NCI-H526 treated with DMSO at 0.1 percent for 48 hours (cell line): ENCODE data around the gene GJE1.
"Not testable (repeated sequence)": the region's sequence is repeated elsewhere in the genome, so short reads cannot be mapped to it uniquely, and the experiment has no call there.

Source experiments
- DNase-seq: peaks from one replicate; lab custom pipeline; 2025; lab: John Stamatoyannopoulos, UW

The GJE1 gene

GRCh38 chr6:142132625-142133024, at the start of gene GJE1:
GJE1 (plus strand) TSS chr6:142132925; CDS start chr6:142133159, 234 bp downstream.
- DNase-seq = no peak

- no peak for DNase-seq
Measured at GRCh38 chr6:142087950-142088857, 44.5 kb upstream of the GJE1 start.

- no peak for DNase-seq
Measured at GRCh38 chr6:142088858-142089216, 43.9 kb upstream of the GJE1 start.

- DNase-seq = not testable (repeated sequence)
Measured at GRCh38 chr6:142104820-142105219, 27.9 kb upstream of the GJE1 start.

- DNase-seq = not testable (repeated sequence)
Measured at GRCh38 chr6:142110820-142111219, 21.9 kb upstream of the GJE1 start.

- peak; percentile 57 for DNase-seq
Measured at GRCh38 chr6:142112451-142113061, 20.2 kb upstream of the GJE1 start.

- no peak for DNase-seq
Measured at GRCh38 chr6:142117366-142117765, 15.4 kb upstream of the GJE1 start.

- DNase-seq = no peak
Measured at GRCh38 chr6:142118328-142118727, 14.4 kb upstream of the GJE1 start.

GRCh38 chr6:142118925-142119324, 13.8 kb upstream of the GJE1 start:
- no peak for DNase-seq

GRCh38 chr6:142121342-142121741, 11.4 kb upstream of the GJE1 start:
- no peak for DNase-seq

GRCh38 chr6:142130814-142131213, 1.9 kb upstream of the GJE1 start:
- no peak for DNase-seq

- DNase-seq = no peak
Measured at GRCh38 chr6:142138876-142139275, 6.2 kb downstream of the GJE1 start.

- not testable (repeated sequence) for DNase-seq
Measured at GRCh38 chr6:142141531-142141930, 8.8 kb downstream of the GJE1 start.

- DNase-seq = peak; percentile 93
Measured at GRCh38 chr6:142146828-142147662, 14.3 kb downstream of the GJE1 start, which contains the start of the genes NMBR and VTA1. NMBR (minus strand) TSS chr6:142147122; CDS start chr6:142088658, 58,464 bp downstream. VTA1 (plus strand) TSS chr6:142147263; CDS start chr6:142147288, 25 bp downstream.

GRCh38 chr6:142152746-142153145, 20.0 kb downstream of the GJE1 start:
- no peak for DNase-seq

- no peak for DNase-seq
Measured at GRCh38 chr6:142153196-142153595, 20.5 kb downstream of the GJE1 start.

- no peak for DNase-seq
Measured at GRCh38 chr6:142154336-142154735, 21.6 kb downstream of the GJE1 start.

- DNase-seq = no peak
Measured at GRCh38 chr6:142155091-142155490, 22.4 kb downstream of the GJE1 start.

GRCh38 chr6:142155895-142156757, 23.4 kb downstream of the GJE1 start:
- DNase-seq = peak; percentile 83

GRCh38 chr6:142156758-142157068, 24.0 kb downstream of the GJE1 start:
- not testable (repeated sequence) for DNase-seq

- no peak for DNase-seq
Measured at GRCh38 chr6:142162780-142163179, 30.1 kb downstream of the GJE1 start.
